Right atrium auricular region (tissue), 2 donors: ENCODE measurements around the gene MEF2D. TPM values are rescaled to one million over a fixed set of nuclear protein-coding genes. Genes with fewer than 3 reads are reported as not detected.
A peak's percentile ranks its signal among the peaks of the same experiment; 100 is the strongest.

Experiments
- DNase-seq: peaks from one replicate; pipeline ENCODE4 v3.0.0-alpha.2; 2019; ENCODE audit warnings: low spot score
- H3K27ac ChIP-seq, 2 donors: fragments of 200-600 bp; sonication (generic); 1 replicate in 1 of 2; 2 replicates in 1 of 2; pipeline ENCODE4 v1.5.1; 2016 to 2019
- H3K27me3 ChIP-seq, 2 donors: fragments of 200-600 bp; sonication (generic); one replicate each; pipeline versions ENCODE4 v1.5.1 to v1.6.0; 2017 to 2019
- H3K36me3 ChIP-seq: fragments of 200-600 bp; sonication (generic); one replicate; pipeline ENCODE4 v1.5.1; 2016
- H3K4me1 ChIP-seq, 2 donors: fragments of 200-600 bp; sonication (generic); one replicate each; pipeline versions ENCODE4 v1.5.1 to v1.6.0; 2017 to 2019
- H3K4me3 ChIP-seq, 2 donors: fragments of 200-600 bp; sonication (generic); 1 replicate in 1 of 2; 2 replicates in 1 of 2; pipeline ENCODE4 v1.5.1; 2017 to 2019; ENCODE audit warnings: mild to moderate bottlenecking in 1 of 2, moderate library complexity in 1 of 2
- H3K9me3 ChIP-seq, 2 donors: fragments of 200-600 bp; sonication (generic); one replicate each; pipeline ENCODE4 v1.5.1; 2019
- total RNA-seq, 2 donors: library from RNA; depleted of rRNA; stranded (reverse); fragments of >200 nt; gene quantifications; one replicate each; pipeline ENCODE4 v1.1.0, GENCODE V29; 2016
- TF ChIP-seq, protein P1 (sequence below), 2 donors: fragments of 200-600 bp; sonication (generic); IDR thresholded peaks; one replicate each; pipeline ENCODE4 v1.5.1; 2019; ENCODE audit warnings: antibody characterized with exemption in 2 of 2

The MEF2D gene
- total RNA-seq, 2 donors from 2014 or later: 80.1 to 104 TPM

DNA sequence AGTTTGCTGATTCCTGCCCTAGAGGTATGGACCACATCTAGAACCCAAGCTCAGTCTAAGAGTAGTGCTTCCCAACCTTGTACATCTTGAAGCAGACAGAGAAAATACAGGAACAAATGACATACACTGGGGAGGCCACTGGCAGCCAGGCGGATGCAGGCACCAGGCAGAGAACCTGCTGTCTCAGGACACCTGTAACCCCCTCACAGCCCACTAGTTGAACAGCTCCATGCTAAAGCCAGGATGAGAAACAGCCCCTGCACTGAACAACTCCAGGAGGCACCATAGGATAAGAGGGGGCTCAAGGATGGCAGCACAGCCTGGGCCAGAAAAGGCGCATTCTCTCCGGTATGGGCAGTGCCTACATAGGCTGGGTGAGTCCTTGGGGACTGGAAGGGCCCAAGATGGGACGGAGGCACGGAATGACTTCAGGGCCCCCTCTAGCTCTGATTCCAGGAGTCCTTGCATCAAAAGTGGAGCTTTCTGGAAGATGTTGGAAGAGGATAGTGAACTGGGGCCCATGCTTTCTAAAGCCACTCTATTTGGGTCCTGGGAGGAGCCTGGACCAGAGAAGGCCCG, 16.0 kb downstream of the MEF2D start:
- Histone ChIP-seq H3K9me3 (no peaks in the 10 kb centered on the region), H3K36me3 (peaks cover 48% of the 10 kb centered on the region), H3K27me3 (no peaks in the 10 kb centered on the region), H3K27ac (peak overlapping the region; percentile 29 to 32), H3K4me3 (no peak overlapping the region), H3K4me1 (peaks cover 0 to 95% of the 10 kb centered on the region in 2 donors)
- TF ChIP-seq, protein P1, sequence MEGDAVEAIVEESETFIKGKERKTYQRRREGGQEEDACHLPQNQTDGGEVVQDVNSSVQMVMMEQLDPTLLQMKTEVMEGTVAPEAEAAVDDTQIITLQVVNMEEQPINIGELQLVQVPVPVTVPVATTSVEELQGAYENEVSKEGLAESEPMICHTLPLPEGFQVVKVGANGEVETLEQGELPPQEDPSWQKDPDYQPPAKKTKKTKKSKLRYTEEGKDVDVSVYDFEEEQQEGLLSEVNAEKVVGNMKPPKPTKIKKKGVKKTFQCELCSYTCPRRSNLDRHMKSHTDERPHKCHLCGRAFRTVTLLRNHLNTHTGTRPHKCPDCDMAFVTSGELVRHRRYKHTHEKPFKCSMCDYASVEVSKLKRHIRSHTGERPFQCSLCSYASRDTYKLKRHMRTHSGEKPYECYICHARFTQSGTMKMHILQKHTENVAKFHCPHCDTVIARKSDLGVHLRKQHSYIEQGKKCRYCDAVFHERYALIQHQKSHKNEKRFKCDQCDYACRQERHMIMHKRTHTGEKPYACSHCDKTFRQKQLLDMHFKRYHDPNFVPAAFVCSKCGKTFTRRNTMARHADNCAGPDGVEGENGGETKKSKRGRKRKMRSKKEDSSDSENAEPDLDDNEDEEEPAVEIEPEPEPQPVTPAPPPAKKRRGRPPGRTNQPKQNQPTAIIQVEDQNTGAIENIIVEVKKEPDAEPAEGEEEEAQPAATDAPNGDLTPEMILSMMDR (IDR thresholded peaks at IDR 0.05): no peak
- DNase-seq: no peak

DNA sequence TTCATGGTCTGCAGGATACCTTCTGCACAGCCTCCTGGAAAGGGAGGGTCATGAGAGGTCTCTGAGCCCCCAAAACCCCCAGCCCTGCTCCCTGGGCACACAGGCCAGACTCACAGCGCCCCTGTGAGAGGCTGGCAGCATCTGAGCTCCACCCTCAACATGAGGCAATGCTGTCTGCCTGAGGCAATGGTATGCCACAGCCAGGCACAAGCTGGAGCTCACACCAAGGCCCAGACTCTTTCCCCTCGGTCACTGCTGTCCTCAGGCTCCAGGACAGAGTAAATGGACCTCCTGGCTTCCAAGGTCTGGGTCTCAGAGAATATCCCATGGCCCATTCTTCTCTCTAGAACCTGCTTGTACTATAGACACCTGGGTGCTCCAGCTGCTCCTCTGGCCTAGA, 17.2 kb downstream of the MEF2D start:
- H3K4me1 ChIP-seq: peaks cover 0 to 95% of the 10 kb centered on the region in 2 donors
- peak overlapping the region; percentile 29 to 32 for H3K27ac ChIP-seq
- no peak overlapping the region for H3K4me3 ChIP-seq
- H3K36me3 ChIP-seq: peaks cover 58% of the 10 kb centered on the region
- TF ChIP-seq, protein P1 (IDR thresholded peaks at IDR 0.05): no peak
- H3K27me3 ChIP-seq: no peaks in the 10 kb centered on the region
- H3K9me3 ChIP-seq: no peaks in the 10 kb centered on the region
- DNase-seq: no peak

DNA sequence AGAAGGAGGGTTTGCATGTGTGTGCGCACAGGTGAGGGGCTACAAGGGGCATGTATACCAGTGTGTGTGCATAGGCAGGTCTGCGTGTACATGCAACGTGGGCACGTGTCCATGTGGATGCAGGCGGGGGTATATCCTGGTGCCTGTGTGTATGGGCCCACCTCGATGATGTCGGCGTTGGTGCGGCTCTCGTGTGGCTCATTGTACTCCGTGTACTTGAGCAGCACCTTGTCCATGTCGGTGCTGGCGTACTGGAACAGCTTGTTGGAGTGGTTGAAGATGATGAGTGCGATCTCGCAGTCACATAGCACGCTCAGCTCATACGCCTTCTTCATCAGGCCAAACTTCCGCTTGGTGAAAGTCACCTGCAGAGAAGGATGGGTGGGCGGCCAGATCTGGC, 18.3 kb downstream of the MEF2D start:
- TF ChIP-seq, protein P1 (IDR thresholded peaks at IDR 0.05): no peak
- Histone ChIP-seq H3K4me1 (peaks cover 0 to 95% of the 10 kb centered on the region in 2 donors), H3K36me3 (peaks cover 63% of the 10 kb centered on the region), H3K9me3 (no peaks in the 10 kb centered on the region), H3K27ac (peak overlapping the region in 1 of 2 donors; percentile 85), H3K27me3 (no peaks in the 10 kb centered on the region), H3K4me3 (no peak overlapping the region)
- DNase-seq: no peak

DNA sequence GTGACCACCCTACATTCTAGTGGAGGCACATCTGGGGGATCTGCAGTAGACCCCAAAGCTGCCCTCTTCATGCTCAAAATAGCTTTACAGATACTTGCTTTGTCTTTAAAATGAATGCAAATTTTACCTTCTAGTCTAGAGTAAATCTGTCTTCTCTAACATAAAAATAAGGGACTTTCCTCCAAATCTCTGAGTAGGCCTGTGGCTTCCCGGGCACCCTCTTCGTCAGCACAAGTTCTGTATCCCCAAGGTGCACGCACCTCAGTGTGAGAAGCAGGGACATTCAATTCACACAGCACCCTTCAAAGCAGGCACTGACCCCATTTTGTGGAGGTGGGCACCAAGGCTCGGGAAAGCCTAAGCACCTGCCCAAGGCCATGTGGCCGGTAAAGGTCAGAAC, 19.0 kb downstream of the MEF2D start:
- Histone ChIP-seq H3K4me1 (peaks cover 0 to 95% of the 10 kb centered on the region in 2 donors), H3K27ac (peak overlapping the region; percentile 83 to 85), H3K36me3 (peaks cover 70% of the 10 kb centered on the region), H3K27me3 (no peaks in the 10 kb centered on the region), H3K4me3 (no peak overlapping the region), H3K9me3 (no peaks in the 10 kb centered on the region)
- no peak for DNase-seq
- TF ChIP-seq, protein P1 (IDR thresholded peaks at IDR 0.05): no peak

DNA sequence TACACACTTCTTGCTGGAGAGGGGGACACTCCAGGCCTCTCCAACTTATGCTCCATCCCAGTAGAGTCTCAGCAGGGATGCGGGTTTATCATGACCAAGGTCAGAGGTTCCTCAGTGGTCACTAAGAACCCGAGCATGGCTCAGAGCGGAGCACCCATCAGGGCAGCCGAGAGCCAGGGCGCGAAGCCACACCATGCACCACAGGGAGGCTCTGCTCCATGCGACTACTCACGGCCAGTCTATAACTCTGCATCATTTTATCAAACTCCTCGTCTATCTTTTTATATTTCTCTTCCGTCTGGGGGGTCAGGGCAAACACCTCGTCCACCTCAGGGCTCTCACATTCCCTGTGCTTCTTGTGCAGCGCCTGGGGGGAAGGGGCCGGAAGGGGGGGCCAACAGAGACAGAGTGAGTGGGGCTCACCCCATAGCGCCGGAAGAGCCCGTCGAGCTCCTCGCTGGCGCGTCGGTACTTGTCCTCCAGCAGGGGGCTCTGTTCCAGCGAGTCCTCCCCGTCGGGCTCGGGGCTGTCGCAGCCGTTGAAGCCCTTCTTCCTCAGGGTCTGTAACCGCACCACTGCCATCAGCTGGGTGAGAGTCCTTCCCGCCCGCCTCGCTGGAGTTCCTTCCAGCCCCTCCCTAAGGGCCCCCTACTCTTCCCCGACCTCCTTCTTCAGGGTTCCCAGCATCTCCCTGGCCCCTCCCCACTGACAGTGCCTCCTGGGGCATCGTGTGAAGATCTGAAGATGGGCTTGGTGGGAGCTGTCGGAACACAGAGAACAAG, 20.0 kb downstream of the MEF2D start:
- no peak for DNase-seq
- peaks cover 79% of the 10 kb centered on the region for H3K36me3 ChIP-seq

More for the DNA sequence above, 20.0 kb downstream of the MEF2D start:
- H3K4me1 ChIP-seq: peaks cover 0 to 95% of the 10 kb centered on the region in 2 donors
- H3K27ac ChIP-seq: peak overlapping the region; percentile 83 to 85
- no peak overlapping the region for H3K4me3 ChIP-seq
- no peaks in the 10 kb centered on the region for H3K9me3 ChIP-seq
- TF ChIP-seq, protein P1 (IDR thresholded peaks at IDR 0.05): peak; percentile 71 to 76
- no peaks in the 10 kb centered on the region for H3K27me3 ChIP-seq
